ENCODE measurements around the gene FLYWCH2. TPM values are rescaled to one million over a fixed set of nuclear protein-coding genes. Genes with fewer than 3 reads are reported as not detected.
A peak's percentile ranks its signal among the peaks of the same experiment; 100 is the strongest.

FLYWCH2 gene
- total RNA-seq, 1 donor from 2014 or later = 28.6 TPM

DNA sequence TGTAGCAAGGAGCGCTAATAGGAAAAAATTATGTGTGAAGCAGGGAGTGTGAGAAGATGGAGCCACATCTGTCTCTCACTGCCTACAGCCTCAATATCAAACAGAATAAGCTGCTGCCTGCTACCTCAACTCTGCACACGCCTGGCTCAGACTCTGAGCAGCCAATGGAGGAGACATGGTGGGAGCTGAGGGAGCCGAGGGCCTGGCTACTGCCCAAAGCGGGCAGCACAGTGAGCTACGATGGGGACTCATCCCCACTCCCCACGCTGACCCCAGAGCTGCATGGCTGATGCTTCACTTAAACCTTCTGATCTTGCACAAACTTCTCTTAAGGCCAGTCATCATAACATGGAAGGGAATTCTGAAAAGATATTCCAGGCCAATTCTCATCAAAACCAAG lies 11.1 kb upstream of the FLYWCH2 start:
- intact Hi-C loops (cut with micrococcal nuclease) = loop anchor here (5.0 kb wide), 1 partner anchor 45 kb away; no protein-coding TSS in a partner anchor
- no peak for DNase-seq
- no peak for ATAC-seq

- no peak for ATAC-seq
- DNase-seq = no peak
- intact Hi-C loops (cut with micrococcal nuclease) = loop anchor here (5.0 kb wide), 1 partner anchor 43 kb away; no protein-coding TSS in a partner anchor
These were observed 8.7 kb upstream of the FLYWCH2 start for GRCh38 chr16:2874032-2874911.

DNA sequence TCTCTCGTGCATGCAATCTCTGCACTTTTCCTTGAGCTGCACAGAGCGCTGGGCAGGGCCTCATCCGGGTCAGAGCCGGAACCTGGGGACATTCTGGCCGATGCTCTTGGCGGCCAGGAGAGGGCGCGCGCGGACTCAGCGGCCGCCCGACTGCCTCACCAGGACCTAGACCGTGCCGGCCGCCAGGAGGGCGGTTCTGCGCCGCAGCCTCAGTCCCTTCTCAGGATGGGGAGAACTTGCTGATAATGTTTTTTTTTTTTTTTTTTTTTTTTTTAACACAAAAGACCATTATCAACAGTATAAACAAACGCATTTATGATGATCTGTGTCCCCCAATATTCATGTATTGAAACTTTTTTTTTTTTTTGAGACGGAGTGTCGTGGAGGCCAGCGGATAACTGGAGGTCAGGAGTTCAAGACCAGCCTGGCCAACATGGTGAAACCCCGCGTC lies 8.1 kb upstream of the FLYWCH2 start:
- DNase-seq (peak; percentile 90), ATAC-seq (peak; percentile 99)
- intact Hi-C loops (cut with micrococcal nuclease) = loop anchor here (5.0 kb wide), 1 partner anchor 42 kb away; no protein-coding TSS in a partner anchor

DNA sequence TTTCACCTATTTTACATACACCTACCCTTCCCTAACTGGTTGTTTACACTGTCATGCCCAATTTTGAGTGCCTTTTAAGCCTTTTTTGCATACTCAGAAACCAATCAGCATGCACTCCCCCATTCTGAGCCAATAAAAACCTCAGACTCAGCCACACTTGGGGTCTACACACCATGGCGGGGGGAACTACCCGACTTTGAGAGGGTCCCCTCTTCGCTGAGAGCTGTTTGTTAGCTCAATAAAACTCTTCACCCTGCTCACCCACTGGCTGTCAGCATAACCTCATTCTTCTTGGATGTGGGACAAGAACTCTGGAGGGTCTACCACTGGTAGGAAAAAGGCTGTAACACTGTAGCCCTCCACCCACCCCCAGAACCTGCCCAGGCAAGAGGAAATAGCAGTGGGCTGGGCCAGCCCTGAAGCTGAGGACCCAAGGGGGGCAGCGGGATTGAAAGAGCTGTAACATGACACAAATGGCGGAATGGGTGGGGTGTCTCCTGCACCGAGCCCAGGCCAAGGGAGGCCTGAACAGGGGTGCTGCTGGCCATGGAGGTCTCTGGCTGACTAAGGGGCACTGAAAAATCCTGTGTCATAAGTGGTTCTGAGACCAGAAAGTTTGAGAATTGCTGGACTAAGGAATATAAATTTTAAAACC lies 3.0 kb upstream of the FLYWCH2 start:
- no peak for ATAC-seq
- intact Hi-C loops (cut with micrococcal nuclease) = no loop called here
- DNase-seq = no peak

GRCh38 chr16:2881783-2882649 lies 999 bp upstream of the FLYWCH2 start:
- DNase-seq (peak; percentile 64), ATAC-seq (peak; percentile 21)
- intact Hi-C loops (cut with micrococcal nuclease) = no loop called here

- peak; percentile 55 for DNase-seq
These were observed 468 bp downstream of the FLYWCH2 start for GRCh38 chr16:2883458-2883908.

GRCh38 chr16:2884041-2884451 lies 1.0 kb downstream of the FLYWCH2 start:
- no peak for DNase-seq
- intact Hi-C loops (cut with micrococcal nuclease) = no loop called here
- ATAC-seq = no peak

More at GRCh38 chr16:2883458-2883908, 468 bp downstream of the FLYWCH2 start:
- peak; percentile 20 for ATAC-seq
- intact Hi-C loops (cut with micrococcal nuclease) = no loop called here

GRCh38 chr16:2894231-2894630 lies 11.2 kb downstream of the FLYWCH2 start:
- no peak for DNase-seq
- ATAC-seq = no peak
- intact Hi-C loops (cut with micrococcal nuclease) = no loop called here

GRCh38 chr16:2895813-2896212 lies 12.8 kb downstream of the FLYWCH2 start:
- intact Hi-C loops (cut with micrococcal nuclease) = no loop called here
- DNase-seq = no peak
- no peak for ATAC-seq

GRCh38 chr16:2896480-2897010 lies 13.5 kb downstream of the FLYWCH2 start:
- DNase-seq = no peak
- intact Hi-C loops (cut with micrococcal nuclease) = no loop called here
- ATAC-seq = no peak

- no peak for DNase-seq
- no peak for ATAC-seq
- intact Hi-C loops (cut with micrococcal nuclease) = no loop called here
These were observed 14.1 kb downstream of the FLYWCH2 start for GRCh38 chr16:2897110-2897509.

- no peak for DNase-seq
- ATAC-seq = no peak
- intact Hi-C loops (cut with micrococcal nuclease) = no loop called here
These were observed 16.0 kb downstream of the FLYWCH2 start for GRCh38 chr16:2898831-2899563.

DNA sequence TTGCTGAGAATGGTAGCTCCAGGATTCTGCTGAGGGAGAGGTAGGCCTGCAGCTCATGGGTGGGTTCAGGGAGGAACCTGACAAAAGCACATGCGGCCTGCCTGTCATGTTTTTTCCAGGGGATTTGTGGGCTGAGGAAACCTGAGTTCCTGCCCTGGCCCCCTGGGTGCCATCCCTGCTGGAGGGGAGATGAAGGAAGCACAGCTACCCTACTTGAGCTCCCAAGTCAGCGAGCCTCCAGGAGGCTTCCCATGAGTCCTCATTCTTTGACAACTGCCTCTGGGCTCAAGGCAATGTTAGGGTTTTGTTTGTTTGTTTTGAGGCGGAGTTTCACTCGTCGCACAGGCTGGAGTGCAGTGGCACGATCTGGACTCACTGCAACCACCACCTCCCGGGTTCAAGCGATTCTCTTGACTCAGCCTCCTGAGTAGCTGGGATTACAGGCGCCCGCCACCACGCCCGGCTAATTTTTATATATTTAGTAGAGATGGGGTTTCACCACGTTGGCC lies 16.6 kb downstream of the FLYWCH2 start:
- intact Hi-C loops (cut with micrococcal nuclease) = no loop called here

GRCh38 chr16:2900526-2901075 lies 17.6 kb downstream of the FLYWCH2 start:
- intact Hi-C loops (cut with micrococcal nuclease) = no loop called here
- ATAC-seq (no peak), DNase-seq (no peak)

More for the DNA sequence above, 16.6 kb downstream of the FLYWCH2 start:
- no peak for ATAC-seq
- no peak for DNase-seq

DNA sequence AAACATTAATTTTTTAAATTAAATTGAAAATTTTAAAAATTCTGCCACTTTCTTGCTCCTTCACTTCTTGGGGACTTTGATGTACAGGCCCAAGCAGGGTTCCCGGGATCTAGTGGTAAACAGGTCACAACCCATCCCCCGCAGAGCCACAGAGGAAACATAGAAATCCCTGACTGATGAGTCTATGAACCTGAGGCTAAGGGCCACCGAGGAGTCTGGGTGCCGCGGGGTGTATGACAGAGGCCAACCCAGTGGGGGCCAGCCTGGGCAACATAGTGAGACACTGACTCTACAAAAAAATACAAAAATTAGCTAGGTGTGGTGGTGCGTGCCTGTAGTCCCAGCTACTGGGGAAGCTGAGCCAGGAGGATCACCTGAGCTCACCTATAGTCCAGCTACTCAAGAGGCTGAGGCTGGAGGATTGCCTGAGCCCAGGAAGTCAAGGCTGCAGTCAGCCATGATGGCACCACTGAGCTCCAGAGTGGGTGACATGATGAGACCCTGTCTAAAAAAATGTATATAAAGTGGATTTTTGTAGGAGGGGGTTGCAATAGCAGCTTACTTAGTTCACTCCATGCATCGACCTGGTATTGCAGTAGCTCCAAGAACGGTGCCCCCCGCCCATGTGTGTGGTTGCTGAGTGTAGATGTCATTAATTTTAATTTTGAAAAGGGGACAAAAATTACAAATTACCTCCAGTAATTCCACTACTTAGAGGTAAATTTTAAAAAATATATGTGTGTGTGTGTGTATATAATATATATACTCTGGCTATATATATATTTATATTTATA lies 19.5 kb downstream of the FLYWCH2 start:
- intact Hi-C loops (cut with micrococcal nuclease) = no loop called here
- ATAC-seq (no peak), DNase-seq (no peak)

DNA sequence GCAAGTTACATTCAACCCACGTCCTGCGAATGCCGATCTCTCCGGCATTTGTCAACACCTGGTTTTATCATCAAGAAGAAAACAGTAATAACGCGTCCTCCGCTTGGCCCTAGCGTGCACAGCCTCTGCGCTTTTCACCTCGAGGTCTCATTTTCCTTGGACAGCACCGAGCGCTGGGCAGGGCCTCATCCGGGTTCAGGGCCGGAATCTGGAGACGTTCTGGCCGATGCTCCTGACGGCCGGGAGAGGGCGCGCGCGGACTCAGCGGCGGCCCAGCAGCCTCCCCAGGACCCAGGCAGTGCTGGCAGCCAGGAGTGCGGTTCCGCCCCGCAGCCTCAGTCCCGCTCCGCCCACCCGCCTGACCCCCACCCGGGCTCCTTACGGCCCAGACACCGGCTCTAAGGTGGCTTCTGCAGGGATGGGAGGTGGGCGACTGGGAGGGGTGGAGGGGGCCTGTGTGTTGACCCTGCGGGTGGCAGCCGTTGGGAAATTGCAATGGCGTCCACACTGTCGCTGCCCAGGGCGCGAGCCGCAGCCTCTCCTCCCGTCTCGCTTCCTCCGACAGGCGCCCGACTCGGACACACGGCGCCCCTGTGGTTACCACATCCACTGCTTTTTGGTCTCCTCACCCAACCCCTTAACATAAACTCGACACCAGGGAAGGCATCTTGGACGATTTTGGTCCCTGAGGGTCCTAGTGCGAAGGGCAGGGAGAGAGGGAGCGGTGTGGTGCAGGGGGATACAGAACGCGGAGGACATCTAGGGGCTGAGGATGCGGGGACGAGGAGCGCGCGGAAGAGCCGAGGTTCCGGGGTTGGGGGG lies 21.3 kb downstream of the FLYWCH2 start:
- intact Hi-C loops (cut with micrococcal nuclease) = no loop called here
- DNase-seq (peak; percentile 91), ATAC-seq (peak; percentile 68)

All from left ventricle myocardium superior (tissue), 1 donor.